ENCODE data around the gene MROH7. TPM values are rescaled to one million over a fixed set of nuclear protein-coding genes. Genes with fewer than 3 reads are reported as not detected.
A peak's percentile ranks its signal among the peaks of the same experiment; 100 is the strongest.

Gene MROH7
- total RNA-seq, 2 donors from 2014 or later, result 0.37 to 0.77 TPM

- H3K9me3 ChIP-seq (ENCODE audit: control insufficient read depth, low read length, poor library complexity, severe bottlenecking), result no peaks in the 10 kb centered on the region
- H3K36me3 Mint-ChIP-seq (ENCODE audit: low read depth), result peaks cover 7% of the 10 kb centered on the region
- ATAC-seq, result no peak
- DNase-seq, result no peak
- peaks cover 36% of the 10 kb centered on the region for H3K27me3 Mint-ChIP-seq
- no peak overlapping the region for H3K4me3 Mint-ChIP-seq
- H3K4me1 Mint-ChIP-seq, result peaks cover 5% of the 10 kb centered on the region
- no peak overlapping the region for H3K27ac Mint-ChIP-seq
These were observed 7.7 kb downstream of the MROH7 start for GRCh38 chr1:54649130-54649898.

- no peak for DNase-seq
- H3K4me1 Mint-ChIP-seq, result peaks cover 5% of the 10 kb centered on the region
- peaks cover 36% of the 10 kb centered on the region for H3K27me3 Mint-ChIP-seq
- ATAC-seq, result no peak
- no peaks in the 10 kb centered on the region for H3K9me3 ChIP-seq (ENCODE audit: control insufficient read depth, low read length, poor library complexity, severe bottlenecking)
- H3K27ac Mint-ChIP-seq, result no peak overlapping the region
- peaks cover 7% of the 10 kb centered on the region for H3K36me3 Mint-ChIP-seq (ENCODE audit: low read depth)
- no peak overlapping the region for H3K4me3 Mint-ChIP-seq
These were observed 8.3 kb downstream of the MROH7 start for GRCh38 chr1:54649921-54650320.

GRCh38 chr1:54650417-54650816 lies 8.8 kb downstream of the MROH7 start:
- H3K4me3 Mint-ChIP-seq, result no peak overlapping the region
- H3K9me3 ChIP-seq (ENCODE audit: control insufficient read depth, low read length, poor library complexity, severe bottlenecking), result no peaks in the 10 kb centered on the region
- H3K27me3 Mint-ChIP-seq, result peaks cover 36% of the 10 kb centered on the region
- ATAC-seq (no peak), DNase-seq (no peak)
- no peak overlapping the region for H3K27ac Mint-ChIP-seq
- H3K36me3 Mint-ChIP-seq (ENCODE audit: low read depth), result peaks cover 7% of the 10 kb centered on the region
- H3K4me1 Mint-ChIP-seq, result peaks cover 5% of the 10 kb centered on the region

- peaks cover 5% of the 10 kb centered on the region for H3K4me1 Mint-ChIP-seq
- peaks cover 36% of the 10 kb centered on the region for H3K27me3 Mint-ChIP-seq
- peaks cover 7% of the 10 kb centered on the region for H3K36me3 Mint-ChIP-seq (ENCODE audit: low read depth)
- no peak overlapping the region for H3K27ac Mint-ChIP-seq
- DNase-seq (no peak), ATAC-seq (no peak)
- H3K4me3 Mint-ChIP-seq, result no peak overlapping the region
- no peaks in the 10 kb centered on the region for H3K9me3 ChIP-seq (ENCODE audit: control insufficient read depth, low read length, poor library complexity, severe bottlenecking)
These were observed 10.0 kb downstream of the MROH7 start for GRCh38 chr1:54651608-54652007.

- peaks cover 7% of the 10 kb centered on the region for H3K36me3 Mint-ChIP-seq (ENCODE audit: low read depth)
- ATAC-seq (no peak), DNase-seq (no peak)
- H3K27me3 Mint-ChIP-seq, result peaks cover 36% of the 10 kb centered on the region
- H3K9me3 ChIP-seq (ENCODE audit: control insufficient read depth, low read length, poor library complexity, severe bottlenecking), result no peaks in the 10 kb centered on the region
- no peak overlapping the region for H3K27ac Mint-ChIP-seq
- H3K4me3 Mint-ChIP-seq, result no peak overlapping the region
- H3K4me1 Mint-ChIP-seq, result peaks cover 5% of the 10 kb centered on the region
These were observed 10.6 kb downstream of the MROH7 start for GRCh38 chr1:54652168-54652567.

- H3K4me3 Mint-ChIP-seq, result no peak overlapping the region
- no peak overlapping the region for H3K27ac Mint-ChIP-seq
These were observed 11.4 kb downstream of the MROH7 start for GRCh38 chr1:54653036-54653435.

GRCh38 chr1:54658164-54658913 lies 16.8 kb downstream of the MROH7 start:
- DNase-seq (no peak), ATAC-seq (no peak)
- H3K27me3 Mint-ChIP-seq, result peaks cover 4% of the 10 kb centered on the region
- no peaks in the 10 kb centered on the region for H3K36me3 Mint-ChIP-seq (ENCODE audit: low read depth)
- no peaks in the 10 kb centered on the region for H3K4me1 Mint-ChIP-seq
- H3K27ac Mint-ChIP-seq, result no peak overlapping the region
- no peak overlapping the region for H3K4me3 Mint-ChIP-seq
- no peaks in the 10 kb centered on the region for H3K9me3 ChIP-seq (ENCODE audit: control insufficient read depth, low read length, poor library complexity, severe bottlenecking)

More at GRCh38 chr1:54653036-54653435, 11.4 kb downstream of the MROH7 start:
- peaks cover 36% of the 10 kb centered on the region for H3K27me3 Mint-ChIP-seq
- H3K4me1 Mint-ChIP-seq, result peaks cover 5% of the 10 kb centered on the region
- no peak for ATAC-seq
- peaks cover 7% of the 10 kb centered on the region for H3K36me3 Mint-ChIP-seq (ENCODE audit: low read depth)
- H3K9me3 ChIP-seq (ENCODE audit: control insufficient read depth, low read length, poor library complexity, severe bottlenecking), result no peaks in the 10 kb centered on the region
- DNase-seq, result no peak

- no peak for ATAC-seq
- no peak overlapping the region for H3K27ac Mint-ChIP-seq
These were observed 22.1 kb downstream of the MROH7 start for GRCh38 chr1:54663725-54664124.

GRCh38 chr1:54664364-54664763 lies 22.8 kb downstream of the MROH7 start:
- Mint-ChIP-seq H3K36me3 (ENCODE audit: low read depth) (peaks cover 2% of the 10 kb centered on the region), H3K27me3 (peaks cover 17% of the 10 kb centered on the region), H3K27ac (no peak overlapping the region), H3K4me3 (no peak overlapping the region), H3K4me1 (no peaks in the 10 kb centered on the region)
- DNase-seq (no peak), ATAC-seq (no peak)
- no peaks in the 10 kb centered on the region for H3K9me3 ChIP-seq (ENCODE audit: control insufficient read depth, low read length, poor library complexity, severe bottlenecking)

More at GRCh38 chr1:54663725-54664124, 22.1 kb downstream of the MROH7 start:
- Mint-ChIP-seq H3K4me1 (no peaks in the 10 kb centered on the region), H3K36me3 (ENCODE audit: low read depth) (peaks cover 2% of the 10 kb centered on the region), H3K27me3 (peaks cover 17% of the 10 kb centered on the region), H3K4me3 (no peak overlapping the region)
- no peak for DNase-seq
- H3K9me3 ChIP-seq (ENCODE audit: control insufficient read depth, low read length, poor library complexity, severe bottlenecking), result no peaks in the 10 kb centered on the region

GRCh38 chr1:54665852-54666251 lies 24.3 kb downstream of the MROH7 start:
- ATAC-seq, result no peak
- H3K9me3 ChIP-seq (ENCODE audit: control insufficient read depth, low read length, poor library complexity, severe bottlenecking), result no peaks in the 10 kb centered on the region
- no peak for DNase-seq
- Mint-ChIP-seq H3K27me3 (peaks cover 12% of the 10 kb centered on the region), H3K27ac (no peak overlapping the region), H3K36me3 (ENCODE audit: low read depth) (peaks cover 2% of the 10 kb centered on the region), H3K4me1 (no peaks in the 10 kb centered on the region), H3K4me3 (peak overlapping the region; percentile 31)

GRCh38 chr1:54666333-54666732 lies 24.7 kb downstream of the MROH7 start:
- no peak for DNase-seq
- Mint-ChIP-seq H3K4me1 (no peaks in the 10 kb centered on the region), H3K27ac (no peak overlapping the region), H3K27me3 (peaks cover 12% of the 10 kb centered on the region), H3K4me3 (no peak overlapping the region), H3K36me3 (ENCODE audit: low read depth) (peaks cover 2% of the 10 kb centered on the region)
- H3K9me3 ChIP-seq (ENCODE audit: control insufficient read depth, low read length, poor library complexity, severe bottlenecking), result no peaks in the 10 kb centered on the region
- no peak for ATAC-seq

GRCh38 chr1:54667797-54668196 lies 26.2 kb downstream of the MROH7 start:
- Mint-ChIP-seq H3K27me3 (peaks cover 18% of the 10 kb centered on the region), H3K36me3 (ENCODE audit: low read depth) (peaks cover 2% of the 10 kb centered on the region), H3K27ac (no peak overlapping the region), H3K4me3 (no peak overlapping the region), H3K4me1 (peaks cover 8% of the 10 kb centered on the region)
- H3K9me3 ChIP-seq (ENCODE audit: control insufficient read depth, low read length, poor library complexity, severe bottlenecking), result no peaks in the 10 kb centered on the region
- ATAC-seq (no peak), DNase-seq (no peak)

- Mint-ChIP-seq H3K4me1 (peaks cover 10% of the 10 kb centered on the region), H3K4me3 (no peak overlapping the region), H3K27me3 (peaks cover 18% of the 10 kb centered on the region), H3K27ac (peak overlapping the region; percentile 47), H3K36me3 (ENCODE audit: low read depth) (peaks cover 2% of the 10 kb centered on the region)
- ATAC-seq (no peak), DNase-seq (no peak)
- no peaks in the 10 kb centered on the region for H3K9me3 ChIP-seq (ENCODE audit: control insufficient read depth, low read length, poor library complexity, severe bottlenecking)
These were observed 27.0 kb downstream of the MROH7 start for GRCh38 chr1:54668567-54668966.
